Erythroblast (primary cell): ENCODE measurements around the gene TARDBP.

Source experiments
- GATA1 ChIP-seq: IDR thresholded peaks from 2 replicates; pipeline ENCODE4 v1.6.1; 2011; ENCODE audit warnings: low read depth, mild to moderate bottlenecking, control low read depth, low read length, moderate library complexity
- POLR2A ChIP-seq: IDR thresholded peaks from 2 replicates; pipeline ENCODE4 v1.6.1; 2011; ENCODE audit warnings: mild to moderate bottlenecking, low read length

- TF ChIP-seq POLR2A (no peak), GATA1 (no peak)
Observed at GRCh38 chr1:11064942-11065341, 52.5 kb downstream of the TARDBP start.
